ENCODE measurements around the gene BNIP5. TPM values are rescaled to one million over a fixed set of nuclear protein-coding genes. Genes with fewer than 3 reads are reported as not detected.

The BNIP5 gene
- polyA plus RNA-seq, 3 donors, result not detected

DNA sequence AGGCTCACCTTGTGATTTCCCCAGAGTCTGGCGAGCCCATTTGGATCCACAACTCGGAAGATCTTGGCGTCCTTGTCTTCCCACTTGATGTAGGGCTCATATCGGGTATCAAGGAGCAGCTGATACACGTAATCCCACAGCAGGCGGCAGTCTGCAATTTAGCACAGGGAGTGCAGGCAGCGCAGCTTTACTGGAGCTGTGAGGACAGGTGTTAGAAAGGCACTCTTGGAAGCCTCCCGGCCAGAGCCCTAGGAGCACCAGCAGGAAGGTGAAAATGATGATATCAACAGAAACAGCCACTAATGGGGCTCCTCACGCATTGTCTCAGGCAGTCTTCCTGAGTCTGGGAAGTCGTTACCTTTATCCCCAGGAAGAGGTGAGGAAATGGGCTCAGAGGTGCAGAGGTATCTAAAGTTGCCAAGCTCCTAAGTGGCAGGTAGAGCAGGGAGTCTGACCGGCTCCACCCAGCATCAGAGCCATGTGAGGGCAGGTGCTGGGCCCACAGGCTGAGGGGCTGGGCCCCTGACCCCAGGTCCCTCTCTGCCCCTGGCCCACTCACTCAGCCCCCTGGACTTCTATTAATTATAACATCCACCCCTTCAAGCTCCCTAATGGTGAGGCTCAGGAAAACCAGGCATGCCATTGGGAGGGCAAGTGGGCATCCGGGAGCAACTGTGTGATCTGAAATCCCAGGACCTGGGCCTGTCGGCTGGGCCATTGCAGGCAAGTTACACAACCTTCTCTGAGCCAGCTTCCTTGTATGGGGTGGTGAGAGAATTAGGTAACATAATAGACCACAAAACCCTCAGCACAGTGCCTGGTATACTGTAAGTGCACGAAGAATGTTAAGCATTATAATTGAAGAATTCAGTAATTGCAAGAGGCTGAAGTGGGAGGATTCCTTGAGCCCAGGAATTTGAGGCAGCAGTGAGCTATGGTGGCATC lies 32.5 kb upstream of the BNIP5 start:
- Histone ChIP-seq H3K36me3 (replicated peaks in 1 of 2; ENCODE audit: control insufficient read depth in 1 of 2, insufficient read depth in 2 of 2, low read length in 2 of 2) (no peaks in the 10 kb centered on the region), H3K27me3 (ENCODE audit: control insufficient read depth in 2 of 2, insufficient read depth in 2 of 2, low read length in 2 of 2) (no peaks in the 10 kb centered on the region), H3K4me3 (replicated peaks in 1 of 3; ENCODE audit: low read depth in 2 of 3, low read length in 3 of 3) (no peak overlapping the region), H3K79me2 (ENCODE audit: insufficient read depth, low read length) (no peaks in the 10 kb centered on the region), H3K4me2 (replicated peaks; ENCODE audit: extremely low read depth, low read length, poor library complexity, severe bottlenecking) (peak overlapping the region; percentile 46), H3K4me1 (ENCODE audit: control insufficient read depth in 1 of 2, insufficient read depth in 2 of 2, low read length in 2 of 2) (peaks cover 48 to 52% of the 10 kb centered on the region in 2 donors), H3K9ac (ENCODE audit: insufficient read depth, low read length, poor library complexity, severe bottlenecking) (peak overlapping the region; percentile 23), H3K27ac (ENCODE audit: low read depth in 1 of 2, low read length in 2 of 2) (peak overlapping the region; percentile 48 to 54), H4K20me1 (ENCODE audit: insufficient read depth, low read length) (no peaks in the 10 kb centered on the region), H2AFZ (ENCODE audit: insufficient read depth, low read depth, low read length, poor library complexity, severe bottlenecking) (no peak overlapping the region), H3K9me3 (replicated peaks in 1 of 2; ENCODE audit: control insufficient read depth in 1 of 2, insufficient read depth in 1 of 2, low read length in 2 of 2) (no peaks in the 10 kb centered on the region)
- Mint-ChIP-seq H3K27ac (peak overlapping the region; percentile 49 to 84 (median 74)), H3K36me3 (peaks cover 6 to 26% of the 10 kb centered on the region in 2 donors), H3K9me3 (no peaks in the 10 kb centered on the region), H3K27me3 (ENCODE audit: low read depth in 3 of 3) (peaks cover 3 to 7% (median 3%) of the 10 kb centered on the region in 3 donors), H3K4me3 (no peak overlapping the region), H3K4me1 (peaks cover 54% of the 10 kb centered on the region)
- no peak for TF ChIP-seq CTCF (IDR thresholded peaks at IDR 0.05)
- peak; percentile 70 to 84 (median 81) for DNase-seq
- intact Hi-C loops (cut with micrococcal nuclease), result loop anchor here (5.0 to 10.0 kb wide), 2 partner anchors 67 to 244 kb away; no protein-coding TSS in a partner anchor
- WGBS (ENCODE audit: insufficient coverage), result 83% methylated on average over 10 of the region's 14 CpGs

GRCh38 chr6:36368421-36368820 lies 31.7 kb upstream of the BNIP5 start:
- Mint-ChIP-seq H3K4me3 (no peak overlapping the region), H3K27me3 (ENCODE audit: low read depth in 3 of 3) (peaks cover 3 to 7% (median 4%) of the 10 kb centered on the region in 3 donors), H3K4me1 (peaks cover 50% of the 10 kb centered on the region), H3K9me3 (no peaks in the 10 kb centered on the region), H3K36me3 (peaks cover 6 to 26% of the 10 kb centered on the region in 2 donors), H3K27ac (peak overlapping the region in 5 of 7 donors; percentile 40 to 84 (median 74))
- Histone ChIP-seq H3K4me2 (replicated peaks; ENCODE audit: extremely low read depth, low read length, poor library complexity, severe bottlenecking) (no peak overlapping the region), H3K9ac (ENCODE audit: insufficient read depth, low read length, poor library complexity, severe bottlenecking) (no peak overlapping the region), H2AFZ (ENCODE audit: insufficient read depth, low read depth, low read length, poor library complexity, severe bottlenecking) (no peak overlapping the region), H3K36me3 (replicated peaks in 1 of 2; ENCODE audit: control insufficient read depth in 1 of 2, insufficient read depth in 2 of 2, low read length in 2 of 2) (no peaks in the 10 kb centered on the region), H3K9me3 (replicated peaks in 1 of 2; ENCODE audit: control insufficient read depth in 1 of 2, insufficient read depth in 1 of 2, low read length in 2 of 2) (no peaks in the 10 kb centered on the region), H3K27me3 (ENCODE audit: control insufficient read depth in 2 of 2, insufficient read depth in 2 of 2, low read length in 2 of 2) (no peaks in the 10 kb centered on the region), H3K79me2 (ENCODE audit: insufficient read depth, low read length) (no peaks in the 10 kb centered on the region), H3K4me1 (ENCODE audit: control insufficient read depth in 1 of 2, insufficient read depth in 2 of 2, low read length in 2 of 2) (peaks cover 45 to 53% of the 10 kb centered on the region in 2 donors), H3K4me3 (replicated peaks in 1 of 3; ENCODE audit: low read depth in 2 of 3, low read length in 3 of 3) (no peak overlapping the region), H4K20me1 (ENCODE audit: insufficient read depth, low read length) (no peaks in the 10 kb centered on the region), H3K27ac (ENCODE audit: low read depth in 1 of 2, low read length in 2 of 2) (peak overlapping the region; percentile 8 to 54)
- peak in 1 of 3 donors; percentile 16 for DNase-seq
- WGBS (ENCODE audit: insufficient coverage), result 0% methylated on average over 1 of the region's 1 CpG
- intact Hi-C loops (cut with micrococcal nuclease), result loop anchor here (5.0 to 10.0 kb wide), 2 partner anchors 66 to 244 kb away; no protein-coding TSS in a partner anchor
- TF ChIP-seq CTCF (IDR thresholded peaks at IDR 0.05), result no peak

Measured in CD14-positive monocyte (primary cell).